HG02943 (cell line): ENCODE measurements around the gene NSMF.
"Not testable (repeated sequence)": the region's sequence is repeated elsewhere in the genome, so short reads cannot be mapped to it uniquely, and the experiment has no call there.

Source experiments
- ATAC-seq: cut with Tn5 transposase; IDR thresholded peaks from one replicate; pipeline ENCODE4 v1.9.1; 2021; ENCODE audit warnings: mild to moderate bottlenecking, low read depth, moderate library complexity; ENCODE audit not compliant: unreplicated experiment

NSMF gene

GRCh38 chr9:137477778-137478612 is 18.9 kb upstream of the NSMF start:
- no peak for ATAC-seq

- ATAC-seq: no peak
These were observed 17.7 kb upstream of the NSMF start for GRCh38 chr9:137476856-137477255.

- no peak for ATAC-seq
These were observed 16.5 kb upstream of the NSMF start for GRCh38 chr9:137475666-137476065.

DNA sequence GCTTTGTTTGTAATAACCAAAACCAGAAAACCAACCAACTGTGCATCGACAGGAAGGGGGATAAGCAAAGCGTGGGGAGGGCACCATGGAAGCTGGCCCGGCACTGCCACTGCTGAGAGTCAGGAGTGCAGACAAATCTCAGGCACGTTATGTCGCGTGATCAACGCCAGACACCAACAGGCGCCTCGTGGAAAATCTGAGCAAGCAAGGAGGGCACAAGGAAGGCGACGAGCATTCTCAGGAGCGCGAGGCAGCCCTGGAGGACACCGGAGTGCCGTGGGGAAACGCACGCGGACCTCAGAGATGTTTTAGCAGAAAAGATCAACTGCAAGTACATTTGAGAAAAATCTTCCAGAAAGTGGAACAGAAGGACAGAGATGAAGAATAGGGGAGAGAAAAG is 15.1 kb upstream of the NSMF start:
- ATAC-seq: no peak

DNA sequence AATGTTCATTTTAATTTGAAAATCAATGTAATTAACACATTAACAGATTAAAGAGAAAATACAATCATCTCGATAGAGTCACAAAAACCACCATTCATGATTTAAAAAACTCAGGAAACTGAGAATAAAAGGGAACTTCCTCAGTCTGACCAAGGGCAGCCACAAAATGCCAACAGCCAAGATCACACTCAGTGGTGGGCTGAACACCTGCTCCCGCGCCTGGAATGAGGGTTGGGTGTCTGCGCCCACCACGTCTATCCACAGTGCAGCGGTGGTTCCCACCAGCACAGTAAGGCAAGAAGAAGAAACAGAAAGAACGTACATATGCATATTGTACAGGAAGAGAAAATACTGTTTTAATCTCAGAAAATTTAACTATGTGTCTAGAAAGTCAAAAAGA is 11.7 kb upstream of the NSMF start:
- ATAC-seq: no peak

DNA sequence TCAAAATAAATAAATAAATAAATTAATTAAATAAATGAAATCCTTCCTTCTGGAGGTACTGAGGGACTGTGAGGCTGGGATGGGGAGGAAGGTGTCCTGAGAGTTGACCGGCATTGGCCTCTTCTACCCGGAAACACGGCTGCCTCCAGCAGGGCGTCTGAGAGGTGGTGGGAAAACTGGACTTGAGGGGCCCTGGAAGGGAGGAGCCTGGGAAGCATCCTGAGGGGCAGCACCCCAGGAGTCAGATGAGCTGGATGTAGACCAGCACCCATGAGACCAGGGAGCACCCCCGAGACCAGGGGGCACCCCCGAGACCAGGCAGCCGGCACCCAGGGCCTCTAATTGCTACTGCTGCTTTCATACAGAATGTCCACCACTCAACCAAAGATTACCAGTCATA is 8.8 kb upstream of the NSMF start:
- ATAC-seq: no peak

- ATAC-seq: no peak
These were observed 8.0 kb upstream of the NSMF start for GRCh38 chr9:137467161-137467581.

DNA sequence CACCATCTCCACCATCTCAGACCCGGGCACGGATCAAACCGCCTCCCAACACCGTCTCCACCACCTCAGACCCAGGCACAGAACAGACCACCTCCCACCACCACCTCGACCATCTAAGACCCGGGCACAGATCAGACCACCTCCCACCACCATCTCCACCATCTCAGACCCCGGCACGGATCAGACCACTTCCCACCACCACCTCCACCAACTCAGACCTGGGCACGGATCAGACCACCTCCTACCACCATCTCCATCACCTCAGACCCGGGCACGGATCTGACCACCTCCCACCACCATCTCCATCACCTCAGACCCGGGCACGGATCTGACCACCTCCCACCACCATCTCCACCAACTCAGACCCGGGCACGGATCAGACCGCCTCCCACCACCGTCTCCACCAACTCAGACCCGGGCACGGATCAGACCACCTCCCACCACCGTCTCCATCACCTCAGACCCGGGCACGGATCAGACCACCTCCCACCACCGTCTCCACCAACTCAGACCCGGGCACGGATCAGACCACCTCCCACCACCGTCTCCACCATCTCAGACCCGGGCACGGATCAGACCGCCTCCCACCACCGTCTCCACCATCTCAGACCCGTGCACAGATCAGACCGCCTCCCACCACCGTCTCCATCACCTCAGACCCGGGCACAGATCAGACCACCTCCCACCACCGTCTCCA is 7.4 kb upstream of the NSMF start:
- ATAC-seq: not testable (repeated sequence)

DNA sequence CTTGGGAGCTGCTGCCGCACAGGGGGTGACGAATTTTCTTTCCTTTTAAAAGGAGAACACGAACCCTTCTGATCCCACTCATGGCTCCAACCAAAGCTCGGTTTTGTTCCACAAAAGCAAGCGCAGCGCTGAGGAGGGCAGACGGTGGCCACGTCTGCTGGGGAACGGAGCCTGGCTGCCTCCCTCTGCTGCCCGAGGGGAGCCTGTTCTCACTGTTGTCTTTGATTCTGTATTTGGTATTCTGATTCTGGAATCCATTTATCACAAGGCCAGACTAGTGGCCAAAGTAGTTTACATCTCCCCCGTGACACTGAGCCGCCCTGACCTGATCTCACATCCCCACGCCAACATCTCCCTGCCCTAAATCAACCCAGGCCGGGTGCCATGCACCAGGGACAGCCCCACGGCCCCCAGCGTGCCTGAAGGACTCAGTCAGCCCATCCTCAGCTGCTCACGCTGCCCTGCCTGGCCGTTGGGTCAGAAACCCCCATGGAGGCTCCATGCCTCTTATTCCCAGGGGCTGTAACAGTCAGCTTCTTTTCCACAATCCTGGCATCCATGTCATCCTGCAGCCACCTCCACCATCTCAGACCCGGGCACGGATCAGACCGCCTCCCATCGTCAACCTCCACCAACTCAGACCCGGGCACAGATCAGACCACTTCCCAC is 6.7 kb upstream of the NSMF start:
- no peak for ATAC-seq

- ATAC-seq: no peak
These were observed 6.0 kb upstream of the NSMF start for GRCh38 chr9:137465000-137465719.

GRCh38 chr9:137464291-137464999 is 5.3 kb upstream of the NSMF start:
- ATAC-seq: no peak

GRCh38 chr9:137463931-137464290 is 4.8 kb upstream of the NSMF start:
- ATAC-seq: no peak

DNA sequence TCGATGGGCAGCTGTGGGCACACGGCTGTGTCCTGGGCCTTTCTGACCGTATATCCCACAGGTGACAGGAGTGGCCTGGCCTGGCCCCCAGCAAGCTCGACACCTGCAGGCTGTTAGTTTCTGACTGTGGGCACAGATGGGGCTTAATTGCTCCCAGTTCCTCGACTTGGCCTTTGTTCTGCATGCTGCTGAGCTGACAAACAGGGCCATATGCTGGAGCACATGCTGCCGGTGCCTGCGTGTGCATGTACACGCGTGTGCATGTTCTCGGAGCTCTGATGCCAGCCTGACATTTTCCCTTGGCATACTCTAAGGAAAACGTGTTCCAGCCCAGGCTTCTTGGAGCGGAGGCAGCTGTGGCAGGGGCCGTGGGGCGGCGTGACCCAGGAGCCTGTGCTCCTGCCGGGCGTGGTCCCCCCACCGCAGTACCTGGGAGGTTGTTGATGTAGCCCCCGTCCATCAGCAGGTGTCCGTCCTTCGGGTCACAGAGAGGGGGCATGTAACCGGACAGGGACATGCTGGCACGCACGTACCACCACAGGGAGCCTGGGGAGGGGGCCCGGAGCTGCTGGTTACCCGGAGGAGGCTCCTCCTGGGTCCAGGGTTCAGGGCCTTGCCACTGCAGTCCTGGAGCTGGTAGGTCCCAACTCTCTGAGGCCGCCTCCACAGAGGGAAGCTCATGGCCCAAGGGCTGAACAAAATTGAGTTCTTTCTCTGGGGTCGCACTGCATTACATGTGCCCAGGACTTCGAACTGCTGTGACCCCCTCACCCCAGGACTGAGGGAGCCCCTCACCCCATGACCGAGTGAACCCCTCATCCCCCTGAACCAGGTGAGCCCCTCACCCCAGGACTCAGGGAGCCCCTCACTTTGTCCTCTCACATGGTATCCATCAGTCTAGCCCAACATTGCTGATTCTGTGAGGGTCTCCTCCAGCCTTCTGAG is 4.1 kb upstream of the NSMF start:
- no peak for ATAC-seq

DNA sequence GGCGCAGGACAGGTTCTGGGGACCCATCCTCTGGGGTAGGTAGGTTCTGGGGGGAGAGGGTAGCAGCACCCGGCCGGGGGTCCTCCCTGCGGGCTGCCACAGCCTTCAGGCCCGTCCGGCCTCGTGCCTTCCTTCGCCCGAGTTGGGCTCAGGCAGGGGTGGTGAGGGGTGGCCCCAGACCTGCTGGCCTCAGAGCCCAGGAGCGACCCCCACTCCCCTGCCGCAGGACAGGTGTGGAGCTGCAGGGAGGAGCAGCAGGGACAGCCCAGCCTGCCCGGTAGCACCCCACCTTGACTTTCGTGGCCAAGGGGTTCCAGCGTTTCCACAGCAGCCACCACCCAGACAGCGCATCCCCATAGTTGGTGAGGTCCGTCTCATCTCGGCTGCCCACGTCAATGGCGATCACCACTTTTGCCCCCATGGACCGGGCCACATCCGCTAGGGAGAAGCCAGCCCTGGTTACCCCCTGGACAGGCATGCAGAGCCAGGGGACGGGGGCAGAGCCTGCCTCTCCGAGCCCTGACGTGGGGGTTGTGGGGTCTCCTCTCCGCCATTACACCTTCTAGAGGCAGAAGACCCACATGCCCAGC is 3.4 kb upstream of the NSMF start:
- ATAC-seq: no peak

DNA sequence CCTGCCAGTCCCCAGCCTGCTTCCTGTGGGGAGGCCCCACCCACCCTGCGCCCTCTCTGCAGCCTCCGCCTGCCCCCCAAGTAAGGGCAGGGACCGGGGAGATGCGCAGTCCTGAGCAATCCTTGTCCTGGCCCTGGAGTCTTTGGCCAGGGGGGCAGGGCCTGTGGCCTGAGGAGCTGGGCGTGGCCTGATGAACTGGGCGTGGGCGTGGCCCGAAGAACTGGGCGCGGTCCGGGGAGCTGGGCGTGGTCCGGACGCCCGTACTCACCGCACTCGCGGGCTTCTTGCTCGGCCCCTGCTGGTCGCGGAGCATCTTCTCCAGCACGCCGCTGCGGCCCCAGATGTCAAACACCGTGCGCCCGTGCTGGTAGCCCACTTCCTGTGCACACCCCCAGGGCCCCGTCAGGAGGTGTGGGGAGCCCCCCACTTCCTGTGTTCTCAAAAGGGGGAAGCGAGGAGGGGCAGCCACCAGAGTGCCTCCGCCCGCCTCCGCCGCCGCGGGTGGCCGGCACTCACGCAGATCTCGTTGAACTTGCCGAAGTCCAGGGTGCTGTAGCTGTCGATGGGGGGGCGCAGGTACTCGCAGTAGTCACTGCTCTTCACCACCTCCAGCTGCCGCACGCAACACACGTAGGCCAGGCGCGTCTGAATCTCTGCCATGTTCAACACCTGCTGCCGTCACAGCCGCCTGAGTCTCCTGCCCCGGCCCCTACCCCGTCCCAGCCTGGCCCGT is 2.7 kb upstream of the NSMF start:
- ATAC-seq: peak; percentile 41

- ATAC-seq: no peak
These were observed 2.2 kb upstream of the NSMF start for GRCh38 chr9:137461316-137461662.

- no peak for ATAC-seq
These were observed 1.5 kb upstream of the NSMF start for GRCh38 chr9:137460363-137461315.
